DND-41 (cell line): ENCODE data around the gene RPL11.
A peak's percentile ranks its signal among the peaks of the same experiment; 100 is the strongest.

ENCODE experiments used
- ATAC-seq: fragments of 200-7000 bp; cut with Tn5 transposase; 3 replicates; pipeline ENCODE4 v1.9.1; 2021; ENCODE audit warnings: low read depth; ENCODE audit not compliant: insufficient read depth
- DNase-seq: peaks from one replicate; pipeline ENCODE4 v3.0.0-alpha.2; 2020
- H2AFZ ChIP-seq: 2 replicates; pipeline ENCODE4 v1.6.0; 2012; ENCODE audit warnings: low read depth, low read length
- H3K27ac ChIP-seq: 2 replicates; pipeline ENCODE4 v1.5.1; 2012; ENCODE audit warnings: low read length, inconsistent platforms
- H3K27me3 ChIP-seq: fragments of 200-600 bp; sonication (generic); 2 replicates; pipeline ENCODE4 v1.6.0; 2012; ENCODE audit warnings: low read length, mild to moderate bottlenecking, inconsistent platforms; ENCODE audit not compliant: insufficient read depth, poor library complexity
- H3K36me3 ChIP-seq: 2 replicates; pipeline ENCODE4 v1.5.1; 2012; ENCODE audit warnings: low read length, inconsistent platforms; ENCODE audit not compliant: insufficient read depth
- H3K4me1 ChIP-seq: 2 replicates; pipeline ENCODE4 v1.5.1; 2012; ENCODE audit warnings: mild to moderate bottlenecking, low read length; ENCODE audit not compliant: insufficient read depth
- H3K4me2 ChIP-seq: 2 replicates; pipeline ENCODE4 v1.6.0; 2012; ENCODE audit warnings: mild to moderate bottlenecking, moderate library complexity, low read length, inconsistent platforms; ENCODE audit not compliant: insufficient read depth
- H3K4me3 ChIP-seq, 2 experiments: fragments of 200-600 bp in 1 of 2; shearing (Covaris generic) in 1 of 2; 2 replicates each; pipeline ENCODE4 v1.5.1; 2012 to 2016; ENCODE audit warnings: inconsistent platforms in 2 of 2, low read length in 2 of 2, mild to moderate bottlenecking in 2 of 2, low read depth in 1 of 2, moderate library complexity in 1 of 2
- H3K79me2 ChIP-seq: 2 replicates; pipeline ENCODE4 v1.6.0; 2012; ENCODE audit warnings: low read length, inconsistent platforms; ENCODE audit not compliant: insufficient read depth
- H3K9ac ChIP-seq: 2 replicates; pipeline ENCODE4 v1.6.0; 2012; ENCODE audit warnings: low read depth, mild to moderate bottlenecking, inconsistent platforms, low read length, moderate library complexity
- H3K9me3 ChIP-seq: 2 replicates; pipeline ENCODE4 v1.5.1; 2012; ENCODE audit warnings: low read length, moderate library complexity, mild to moderate bottlenecking, inconsistent platforms; ENCODE audit not compliant: insufficient read depth, severe bottlenecking
- H4K20me1 ChIP-seq: 2 replicates; pipeline ENCODE4 v1.6.0; 2012; ENCODE audit warnings: low read length; ENCODE audit not compliant: insufficient read depth
- EZH2 ChIP-seq: IDR thresholded peaks from 3 replicates; pipeline ENCODE4 v1.6.1; 2012; ENCODE audit warnings: borderline replicate concordance, low read depth, mild to moderate bottlenecking, moderate library complexity, low read length, inconsistent platforms; ENCODE audit not compliant: severe bottlenecking
- TF ChIP-seq, protein P1 (sequence below): IDR thresholded peaks from 2 replicates; pipeline ENCODE4 v1.5.1; 2012; ENCODE audit warnings: borderline replicate concordance, low read length, moderate library complexity, mild to moderate bottlenecking; ENCODE audit not compliant: poor library complexity, severe bottlenecking; ENCODE audit errors: extremely low read depth

Gene RPL11

DNA sequence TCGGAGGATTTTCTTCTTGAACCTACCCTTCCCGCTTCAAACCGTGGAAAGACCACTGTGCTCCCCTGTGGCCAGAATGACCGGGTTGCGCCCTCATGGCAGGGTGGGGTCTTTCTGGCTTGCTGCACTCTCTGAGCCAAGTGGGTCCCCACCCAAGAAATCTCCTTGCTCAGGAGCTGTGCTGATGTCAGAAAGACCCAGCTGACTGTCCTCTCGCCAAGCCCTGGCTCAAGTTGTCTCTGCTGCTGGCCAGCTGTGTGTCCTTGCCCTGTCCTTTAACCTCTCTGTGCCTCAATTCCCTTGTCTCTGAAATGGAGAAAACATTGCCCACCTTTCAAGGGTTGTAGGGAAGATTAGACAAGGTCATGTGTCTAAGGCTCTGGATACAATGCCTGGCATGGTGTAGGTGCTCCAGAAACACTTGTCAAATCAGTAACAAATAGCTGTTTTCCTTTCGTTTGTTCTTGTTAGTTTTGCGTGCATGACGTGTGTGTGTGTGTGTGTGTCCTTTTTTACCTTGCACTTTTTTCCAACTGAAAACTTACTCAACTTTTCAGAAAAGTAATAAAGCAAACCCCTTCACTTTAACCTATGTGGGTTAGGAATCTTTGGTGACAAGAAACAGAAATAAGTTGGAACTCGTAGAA lies 41.1 kb upstream of the RPL11 start:
- H4K20me1 ChIP-seq = no peaks in the 10 kb centered on the region
- no peak overlapping the region for H3K4me3 ChIP-seq
- DNase-seq (no peak), ATAC-seq (no peak)
- H3K9ac ChIP-seq = no peak overlapping the region
- peaks cover 15% of the 10 kb centered on the region for H3K27me3 ChIP-seq
- no peaks in the 10 kb centered on the region for H3K36me3 ChIP-seq
- H3K4me1 ChIP-seq = no peaks in the 10 kb centered on the region
- no peak overlapping the region for H3K27ac ChIP-seq
- no peaks in the 10 kb centered on the region for H3K79me2 ChIP-seq
- TF ChIP-seq, protein P1, sequence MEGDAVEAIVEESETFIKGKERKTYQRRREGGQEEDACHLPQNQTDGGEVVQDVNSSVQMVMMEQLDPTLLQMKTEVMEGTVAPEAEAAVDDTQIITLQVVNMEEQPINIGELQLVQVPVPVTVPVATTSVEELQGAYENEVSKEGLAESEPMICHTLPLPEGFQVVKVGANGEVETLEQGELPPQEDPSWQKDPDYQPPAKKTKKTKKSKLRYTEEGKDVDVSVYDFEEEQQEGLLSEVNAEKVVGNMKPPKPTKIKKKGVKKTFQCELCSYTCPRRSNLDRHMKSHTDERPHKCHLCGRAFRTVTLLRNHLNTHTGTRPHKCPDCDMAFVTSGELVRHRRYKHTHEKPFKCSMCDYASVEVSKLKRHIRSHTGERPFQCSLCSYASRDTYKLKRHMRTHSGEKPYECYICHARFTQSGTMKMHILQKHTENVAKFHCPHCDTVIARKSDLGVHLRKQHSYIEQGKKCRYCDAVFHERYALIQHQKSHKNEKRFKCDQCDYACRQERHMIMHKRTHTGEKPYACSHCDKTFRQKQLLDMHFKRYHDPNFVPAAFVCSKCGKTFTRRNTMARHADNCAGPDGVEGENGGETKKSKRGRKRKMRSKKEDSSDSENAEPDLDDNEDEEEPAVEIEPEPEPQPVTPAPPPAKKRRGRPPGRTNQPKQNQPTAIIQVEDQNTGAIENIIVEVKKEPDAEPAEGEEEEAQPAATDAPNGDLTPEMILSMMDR = no peak
- no peak for TF ChIP-seq EZH2
- H3K4me2 ChIP-seq = no peak overlapping the region
- no peak overlapping the region for H2AFZ ChIP-seq
- no peaks in the 10 kb centered on the region for H3K9me3 ChIP-seq

DNA sequence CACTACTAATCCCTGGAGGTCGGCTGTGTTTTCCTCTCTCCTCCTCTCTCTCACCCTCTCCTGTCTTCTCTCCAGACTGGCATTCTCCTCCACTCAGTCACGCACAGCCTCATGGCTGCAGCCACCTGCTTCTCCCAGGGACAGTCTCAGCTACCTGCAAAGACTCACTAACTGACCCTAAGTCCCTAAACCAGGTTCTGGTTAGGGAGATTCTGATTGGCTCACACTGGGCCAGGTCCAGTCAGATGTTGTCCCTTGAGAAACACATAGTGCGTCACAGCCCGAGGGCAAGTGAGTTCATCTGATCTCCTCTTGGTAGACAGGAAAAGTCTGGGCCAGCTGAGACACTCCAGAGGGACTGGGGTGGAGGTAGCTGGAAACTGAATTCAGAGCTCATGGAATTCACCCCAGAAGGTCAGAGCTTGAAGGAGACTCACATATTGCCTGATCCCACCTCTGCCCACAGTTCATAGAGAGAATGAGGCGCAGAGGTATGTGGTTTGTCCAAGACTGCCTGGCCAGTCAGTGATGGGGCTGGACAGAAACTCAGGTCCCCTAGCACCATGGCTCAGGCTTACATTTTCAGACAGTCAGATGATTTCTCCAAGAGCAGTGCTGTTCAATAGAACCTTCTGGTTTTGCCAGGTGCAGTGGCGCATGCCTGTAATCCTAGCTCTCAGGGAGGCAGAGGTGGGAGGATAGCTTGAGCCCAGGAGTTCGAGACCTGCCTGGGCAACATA lies 40.4 kb upstream of the RPL11 start:
- Histone ChIP-seq H2AFZ (no peak overlapping the region), H4K20me1 (no peaks in the 10 kb centered on the region), H3K27me3 (peaks cover 11% of the 10 kb centered on the region), H3K9ac (no peak overlapping the region), H3K9me3 (no peaks in the 10 kb centered on the region), H3K4me2 (no peak overlapping the region), H3K4me3 (no peak overlapping the region), H3K27ac (no peak overlapping the region), H3K36me3 (no peaks in the 10 kb centered on the region), H3K79me2 (no peaks in the 10 kb centered on the region), H3K4me1 (no peaks in the 10 kb centered on the region)
- no peak for ATAC-seq
- TF ChIP-seq, protein P1 = no peak
- TF ChIP-seq EZH2 = no peak
- no peak for DNase-seq

DNA sequence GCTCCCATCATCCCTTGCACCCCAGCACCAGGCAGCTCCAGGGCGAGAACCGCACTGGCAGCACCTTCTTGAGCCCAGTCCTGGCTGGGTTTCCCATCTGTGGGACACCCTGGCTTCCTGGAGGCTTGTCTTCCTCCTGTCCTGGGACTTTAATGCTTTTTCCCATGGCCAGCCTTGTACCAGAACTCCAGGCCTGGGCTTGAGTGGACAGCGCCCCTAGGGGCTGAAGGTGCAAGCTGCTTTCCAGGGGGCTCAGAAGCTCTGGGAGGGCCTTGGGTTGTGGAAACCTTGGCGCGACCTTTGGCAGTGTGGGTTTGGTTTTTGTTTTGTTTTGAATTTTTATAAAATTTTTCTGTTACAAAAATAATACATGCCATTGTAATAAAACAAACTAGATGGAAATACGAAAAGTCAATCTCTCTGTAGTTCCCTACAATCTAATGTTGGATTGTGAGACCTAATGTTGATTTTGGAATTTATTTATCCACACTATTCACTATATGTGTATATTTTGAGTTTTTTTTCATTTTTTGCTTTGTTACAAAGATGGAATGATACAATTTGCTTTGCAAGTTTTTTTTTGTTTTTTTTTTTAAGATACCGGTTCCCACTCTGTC lies 33.8 kb upstream of the RPL11 start:
- Histone ChIP-seq H3K79me2 (no peaks in the 10 kb centered on the region), H3K27ac (no peak overlapping the region), H3K9me3 (no peaks in the 10 kb centered on the region), H3K36me3 (no peaks in the 10 kb centered on the region), H3K4me2 (no peak overlapping the region), H4K20me1 (no peaks in the 10 kb centered on the region), H3K4me1 (no peaks in the 10 kb centered on the region), H3K9ac (no peak overlapping the region), H3K27me3 (no peaks in the 10 kb centered on the region), H3K4me3 (no peak overlapping the region), H2AFZ (no peak overlapping the region)
- ATAC-seq = peak; percentile 86
- TF ChIP-seq EZH2 = no peak
- TF ChIP-seq, protein P1 = peak; percentile 74
- peak; percentile 51 for DNase-seq
